Fibroblast of lung (primary cell): ENCODE data around the gene ESPNL.

Source experiments
- EZH2 ChIP-seq: IDR thresholded peaks from 2 replicates; pipeline ENCODE4 v1.5.1; 2012; ENCODE audit warnings: low read length, control low read depth, mild to moderate bottlenecking; ENCODE audit errors: missing control alignments
- TF ChIP-seq, protein P1 (sequence below), 2 donors: IDR thresholded peaks in 1 of 2; conservative IDR thresholded peaks in 1 of 2; 1 replicate in 1 of 2; 2 replicates in 1 of 2; pipeline ENCODE4 v1.5.1; 2011 to 2012; ENCODE audit warnings: low read length in 2 of 2, control low read depth in 1 of 2, inconsistent platforms in 1 of 2, low read depth in 1 of 2, mild to moderate bottlenecking in 1 of 2

DNA sequence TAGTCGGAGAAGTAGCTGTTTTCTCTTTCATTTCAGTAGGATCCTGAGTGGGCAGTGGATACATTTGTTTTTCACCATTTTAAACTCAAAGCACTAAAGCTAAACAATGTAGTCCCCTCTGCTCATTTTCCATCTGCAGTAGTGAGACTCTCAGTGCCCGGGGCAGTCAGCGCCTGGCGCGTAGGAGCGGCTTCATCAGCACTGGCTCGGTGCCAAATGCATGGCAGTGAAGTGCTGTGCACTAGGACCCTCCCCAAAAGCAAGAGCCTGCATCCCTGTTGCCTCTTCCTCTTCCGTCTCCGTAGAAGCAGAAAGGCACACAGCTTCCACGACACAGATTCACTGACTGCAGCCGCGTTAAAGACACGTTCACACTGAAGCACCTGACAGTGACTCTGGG lies 19.0 kb upstream of the ESPNL start:
- TF ChIP-seq, protein P1, sequence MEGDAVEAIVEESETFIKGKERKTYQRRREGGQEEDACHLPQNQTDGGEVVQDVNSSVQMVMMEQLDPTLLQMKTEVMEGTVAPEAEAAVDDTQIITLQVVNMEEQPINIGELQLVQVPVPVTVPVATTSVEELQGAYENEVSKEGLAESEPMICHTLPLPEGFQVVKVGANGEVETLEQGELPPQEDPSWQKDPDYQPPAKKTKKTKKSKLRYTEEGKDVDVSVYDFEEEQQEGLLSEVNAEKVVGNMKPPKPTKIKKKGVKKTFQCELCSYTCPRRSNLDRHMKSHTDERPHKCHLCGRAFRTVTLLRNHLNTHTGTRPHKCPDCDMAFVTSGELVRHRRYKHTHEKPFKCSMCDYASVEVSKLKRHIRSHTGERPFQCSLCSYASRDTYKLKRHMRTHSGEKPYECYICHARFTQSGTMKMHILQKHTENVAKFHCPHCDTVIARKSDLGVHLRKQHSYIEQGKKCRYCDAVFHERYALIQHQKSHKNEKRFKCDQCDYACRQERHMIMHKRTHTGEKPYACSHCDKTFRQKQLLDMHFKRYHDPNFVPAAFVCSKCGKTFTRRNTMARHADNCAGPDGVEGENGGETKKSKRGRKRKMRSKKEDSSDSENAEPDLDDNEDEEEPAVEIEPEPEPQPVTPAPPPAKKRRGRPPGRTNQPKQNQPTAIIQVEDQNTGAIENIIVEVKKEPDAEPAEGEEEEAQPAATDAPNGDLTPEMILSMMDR (conservative IDR thresholded peaks at IDR 0.05 in 1 of 2, IDR thresholded peaks at IDR 0.05 in 1 of 2; ENCODE audit: low read depth in 1 of 2, low read length in 2 of 2) = no peak
- no peak for TF ChIP-seq EZH2
